Stimulated activated CD4-positive, alpha-beta T cell treated with anti-CD3 and anti-CD28 coated beads, TNF-alpha, amount 100 ng/mL, for 4 hours (primary cell): Measurements from ENCODE around the gene BMERB1.

Experiments
- DNase-seq, 3 experiments: peaks; one replicate each; pipeline ENCODE4 v3.0.0-alpha.2; 2020; ENCODE audit warnings: low read depth in 3 of 3

Gene BMERB1

DNA sequence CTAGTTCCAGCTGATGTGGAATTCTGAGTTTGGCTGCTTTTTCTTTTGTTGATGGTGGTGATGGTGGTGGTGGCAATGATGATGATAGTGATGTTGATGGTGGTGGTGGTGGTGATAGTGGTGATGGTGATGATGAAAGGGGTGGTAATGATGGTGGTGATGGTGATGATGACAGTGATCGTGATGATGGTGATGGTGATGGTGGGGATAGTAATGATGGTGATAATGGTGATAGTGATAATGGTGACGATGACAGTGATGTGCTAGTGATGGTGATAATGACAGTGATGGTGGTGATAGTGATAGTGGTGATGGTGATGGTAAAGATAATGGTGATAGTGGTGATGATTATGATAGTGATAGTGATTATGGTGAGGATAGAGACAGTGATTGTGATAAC is 61.5 kb downstream of the BMERB1 start:
- DNase-seq: no peak

DNA sequence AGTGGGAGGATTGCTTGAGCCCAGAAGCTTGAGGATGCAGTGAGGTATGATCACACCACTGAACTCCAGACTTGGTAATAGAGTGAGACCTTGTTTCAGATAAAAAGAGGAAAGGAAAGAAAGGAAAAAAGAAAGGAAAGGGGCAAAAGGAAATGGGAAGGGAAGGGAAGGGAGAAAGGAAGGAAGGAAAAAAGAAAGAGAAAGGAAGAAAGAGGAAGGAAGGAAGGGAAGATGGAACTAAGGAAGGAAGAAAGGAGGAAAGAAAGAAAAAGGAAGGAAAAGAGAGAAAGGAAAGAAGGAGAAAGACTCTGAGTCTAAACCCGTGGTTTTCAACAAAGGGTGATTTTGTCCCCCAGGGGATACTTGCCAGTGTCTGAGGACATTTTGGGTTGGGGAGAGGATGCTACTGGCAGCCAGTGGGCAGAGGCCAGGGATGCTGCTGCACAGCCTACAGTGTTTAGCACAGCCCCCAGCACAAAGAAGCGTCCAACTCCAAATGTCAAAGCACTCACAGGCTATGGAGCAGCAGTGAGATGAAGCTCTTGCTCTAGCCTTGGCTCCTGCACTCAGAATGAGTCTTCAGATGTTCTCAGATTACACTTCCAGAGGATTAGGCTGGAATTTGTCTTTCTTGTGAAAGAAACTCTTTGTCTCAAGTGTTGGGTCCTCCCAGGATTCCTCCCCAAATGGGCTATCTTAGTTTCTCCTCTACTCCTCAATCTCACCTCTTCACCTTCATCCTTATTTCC is 64.2 kb downstream of the BMERB1 start:
- no peak for DNase-seq

GRCh38 chr16:15502041-15502725 is 67.8 kb downstream of the BMERB1 start:
- DNase-seq: no peak

- no peak for DNase-seq
Measured at GRCh38 chr16:15506441-15506840, 72.1 kb downstream of the BMERB1 start.

DNA sequence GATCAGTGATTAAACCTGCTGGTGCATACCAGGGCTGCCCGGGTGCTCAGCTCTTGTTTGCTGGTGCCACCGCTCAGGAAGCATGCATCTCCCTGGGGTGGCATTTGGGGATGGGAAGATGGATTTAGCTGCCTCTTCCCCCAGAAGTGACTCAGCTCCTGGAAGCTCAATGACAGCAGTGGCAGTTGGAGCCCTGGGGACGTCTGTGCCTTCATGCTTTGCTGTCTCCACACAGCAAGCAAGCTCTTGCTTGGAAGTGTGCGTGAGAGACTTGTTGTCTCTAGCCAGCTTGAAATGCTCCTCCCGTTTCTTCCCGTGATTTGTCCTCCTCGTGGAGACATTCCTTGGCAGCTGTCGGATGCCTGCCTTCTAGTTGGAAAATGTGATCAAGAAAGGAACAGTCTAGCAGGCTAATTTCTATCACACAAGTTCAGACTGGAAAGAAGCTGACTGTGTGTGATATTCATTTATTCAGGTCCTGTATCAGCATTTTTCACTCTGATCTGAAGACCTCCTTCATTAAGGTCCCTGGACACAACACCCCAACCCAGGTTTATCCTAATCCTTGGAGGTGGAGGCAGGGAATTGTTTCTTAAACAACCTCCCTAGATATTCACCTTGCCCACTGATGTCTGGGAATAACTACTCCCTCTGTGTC is 73.0 kb downstream of the BMERB1 start:
- DNase-seq: no peak

DNA sequence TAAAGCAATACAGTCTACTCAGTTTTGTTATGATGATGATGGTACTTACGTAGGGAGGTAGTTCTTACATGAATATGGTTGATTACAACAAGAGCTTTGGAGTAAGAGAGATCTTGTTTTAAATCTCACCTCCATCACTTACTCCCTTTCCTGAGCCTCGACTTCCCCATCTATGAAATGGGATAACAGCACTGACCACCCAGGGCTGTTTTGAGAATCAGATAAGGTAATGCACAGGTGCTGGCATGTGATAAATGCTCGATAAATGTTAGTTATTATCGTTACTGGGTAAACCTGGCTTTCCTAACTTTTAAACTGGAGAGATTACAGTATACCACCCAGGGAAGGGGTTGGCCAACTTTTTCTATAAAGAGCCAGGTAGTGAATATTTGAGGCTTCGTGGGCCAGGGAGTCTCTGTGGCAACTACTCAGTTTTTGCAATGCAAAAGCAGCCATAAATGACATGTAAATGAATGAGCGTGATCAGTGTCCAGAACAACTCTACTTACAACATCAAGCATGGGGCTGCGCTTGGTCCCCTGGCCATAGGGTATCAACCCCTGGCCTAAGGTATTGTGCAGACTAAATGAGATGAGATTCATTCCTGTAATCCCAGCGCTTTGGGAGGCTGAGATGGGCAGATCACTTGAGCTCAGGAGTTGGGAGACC is 73.7 kb downstream of the BMERB1 start:
- DNase-seq: no peak

- no peak for DNase-seq
Measured at GRCh38 chr16:15509051-15509592, 74.7 kb downstream of the BMERB1 start.

- DNase-seq: no peak
Measured at GRCh38 chr16:15509593-15510535, 75.5 kb downstream of the BMERB1 start.

GRCh38 chr16:15510992-15511391 is 76.6 kb downstream of the BMERB1 start:
- no peak for DNase-seq

DNA sequence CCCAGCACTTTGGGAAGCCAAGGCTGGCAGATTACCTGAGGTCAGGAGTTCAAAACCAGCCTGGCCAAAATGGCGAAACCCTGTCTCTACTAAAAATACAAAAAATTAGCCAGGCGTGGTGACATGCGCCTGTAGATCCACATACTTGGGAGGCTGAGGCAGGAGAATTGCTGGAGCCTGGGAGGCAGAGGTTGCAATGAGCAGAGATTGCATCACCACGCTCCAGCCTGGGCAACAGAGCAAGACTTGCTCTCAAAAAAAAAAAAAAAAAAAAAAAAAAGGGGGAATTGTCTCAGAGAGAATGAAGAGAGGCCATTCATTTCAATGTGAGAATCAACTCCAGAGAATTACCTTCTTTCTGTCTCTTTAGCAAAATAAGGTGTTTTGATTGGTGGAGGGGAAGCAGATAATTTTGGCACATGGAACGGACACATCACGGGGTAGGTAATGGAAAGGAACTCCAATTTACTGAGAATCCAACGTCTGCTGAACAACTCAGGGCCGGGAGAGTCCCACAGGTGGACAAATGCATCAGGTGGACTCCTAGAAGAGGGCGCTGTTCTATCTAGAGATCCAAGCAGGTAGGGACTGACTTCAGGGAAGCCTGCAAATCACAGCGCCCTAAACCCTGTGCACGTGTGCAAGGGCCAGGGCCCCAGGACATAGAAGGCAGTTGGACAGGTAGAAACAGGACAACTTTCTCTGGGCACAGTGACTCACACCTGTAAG is 77.5 kb downstream of the BMERB1 start:
- DNase-seq: no peak

DNA sequence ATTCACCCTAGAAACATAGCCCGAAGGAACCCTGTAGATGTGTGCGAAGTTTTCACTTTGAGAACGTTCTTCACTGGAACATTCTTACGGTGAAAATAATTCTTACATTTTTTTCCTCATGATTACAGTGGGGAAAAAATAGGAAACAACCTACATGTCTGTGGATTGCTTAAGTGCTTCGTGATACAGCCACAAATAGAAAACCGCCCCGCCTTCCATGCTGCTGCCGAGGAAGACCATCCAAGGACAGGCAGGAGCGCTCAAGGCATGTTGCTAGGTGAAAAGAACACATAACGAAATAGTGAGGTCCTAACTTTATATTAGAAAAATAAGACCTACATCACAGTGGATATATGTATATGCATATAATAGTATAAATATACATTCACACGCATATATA is 78.8 kb downstream of the BMERB1 start:
- no peak for DNase-seq

- no peak for DNase-seq
Measured at GRCh38 chr16:15515992-15516391, 81.6 kb downstream of the BMERB1 start.

GRCh38 chr16:15516609-15517008 is 82.2 kb downstream of the BMERB1 start:
- no peak for DNase-seq

GRCh38 chr16:15517743-15518377 is 83.5 kb downstream of the BMERB1 start:
- no peak for DNase-seq

DNA sequence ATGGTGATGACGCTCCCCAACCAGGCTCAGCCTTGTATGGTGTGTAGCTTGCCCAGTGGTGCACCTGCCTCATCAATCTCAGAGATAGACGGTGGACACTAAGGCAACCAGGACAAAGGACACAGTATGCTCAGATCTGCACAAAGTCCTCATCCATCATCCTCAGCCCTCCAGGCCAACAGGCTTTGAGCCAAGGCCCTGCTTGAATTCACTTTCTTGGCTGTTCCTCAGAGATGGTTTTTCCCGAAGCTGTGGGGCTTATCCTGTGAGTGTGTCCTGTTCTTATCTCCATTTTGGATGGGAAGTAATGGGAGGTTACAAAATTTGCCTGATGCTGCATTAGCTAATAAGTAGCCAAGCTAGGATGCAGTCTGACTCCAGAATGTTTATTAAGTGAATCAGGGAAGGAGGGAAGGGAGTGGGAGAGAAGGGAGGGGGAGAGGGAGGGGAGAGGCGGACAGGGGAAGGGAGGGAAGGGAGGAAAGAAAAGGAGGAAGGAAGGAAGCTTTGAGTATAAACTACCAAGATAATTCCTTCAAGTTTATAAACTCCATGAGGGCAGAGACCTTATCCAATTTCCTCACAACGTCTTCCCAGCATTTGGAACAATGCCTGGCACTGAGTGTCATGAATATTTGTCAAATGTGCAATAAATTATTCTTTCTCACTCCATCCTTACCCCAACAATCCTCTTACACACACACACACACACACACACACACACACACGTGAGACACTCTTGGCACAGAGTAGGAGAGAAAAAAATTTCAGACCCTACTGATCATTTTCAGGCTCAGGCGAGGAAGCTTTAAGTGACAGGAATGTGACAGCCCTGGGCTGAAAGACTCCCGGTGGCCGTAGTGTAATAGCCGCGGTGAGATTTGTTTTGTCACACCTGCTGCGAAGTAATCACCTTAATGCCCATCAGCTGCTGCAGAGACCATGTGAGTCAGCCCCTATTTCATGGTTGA is 84.3 kb downstream of the BMERB1 start:
- DNase-seq: no peak

DNA sequence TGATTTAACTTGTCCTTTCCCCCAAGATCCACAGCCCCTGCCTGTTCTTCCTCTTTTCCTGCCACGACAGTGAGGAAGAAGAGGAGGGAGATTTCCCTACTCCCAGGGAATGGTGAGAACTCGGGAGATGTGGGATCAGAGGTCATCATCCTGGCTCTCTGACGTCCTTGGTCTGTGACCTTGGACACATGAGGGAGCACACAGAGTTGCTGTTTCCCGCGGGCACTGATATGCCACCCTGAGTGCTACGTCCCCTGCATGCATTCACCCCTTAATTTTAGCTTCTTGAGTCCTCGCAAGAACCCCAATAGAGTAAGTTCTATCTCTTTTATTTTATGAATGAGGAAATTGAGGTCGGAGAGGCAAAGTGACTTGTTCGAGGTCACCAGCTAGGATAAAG is 85.4 kb downstream of the BMERB1 start:
- no peak for DNase-seq

- no peak for DNase-seq
Measured at GRCh38 chr16:15521390-15521757, 87.0 kb downstream of the BMERB1 start.

GRCh38 chr16:15521758-15522509 is 87.5 kb downstream of the BMERB1 start:
- DNase-seq: no peak
